Small intestine (tissue), 7 donors: ENCODE results near the gene E2F2. TPM values are rescaled to one million over a fixed set of nuclear protein-coding genes. Genes with fewer than 3 reads are reported as not detected.
"Not testable (repeated sequence)": the region's sequence is repeated elsewhere in the genome, so short reads cannot be mapped to it uniquely, and the experiment has no call there.

Experiments
- DNase-seq, 2 donors: peaks; one replicate each; pipeline versions ENCODE4 v3.0.0 to v3.0.0-alpha.2; 2013
- FAIRE-seq: peaks from 2 replicates; lab custom pipeline; 2012; peaks lifted over from hg19 to GRCh38; lab: Jason Lieb, UNC
- H3K27ac ChIP-seq, 3 donors: one replicate each; pipeline ENCODE4 v1.5.1; 2013; ENCODE audit warnings: low read length in 2 of 3, mild to moderate bottlenecking in 2 of 3, control low read depth in 1 of 3, inconsistent platforms in 1 of 3, low read depth in 1 of 3, moderate library complexity in 1 of 3
- H3K27me3 ChIP-seq, 3 donors: one replicate each; pipeline ENCODE4 v1.6.1; 2013; ENCODE audit warnings: low read length in 3 of 3, inconsistent platforms in 1 of 3; ENCODE audit not compliant: control insufficient read depth in 3 of 3, insufficient read depth in 3 of 3
- H3K36me3 ChIP-seq, 3 donors: one replicate each; pipeline ENCODE4 v1.6.1; 2013; ENCODE audit warnings: low read length in 3 of 3, inconsistent platforms in 1 of 3, low read depth in 1 of 3, mild to moderate bottlenecking in 1 of 3, moderate library complexity in 1 of 3; ENCODE audit not compliant: control insufficient read depth in 3 of 3, insufficient read depth in 2 of 3
- H3K4me1 ChIP-seq, 3 donors: one replicate each; pipeline ENCODE4 v1.6.1; 2013; ENCODE audit warnings: low read length in 2 of 3, inconsistent platforms in 1 of 3, low read depth in 1 of 3, mild to moderate bottlenecking in 1 of 3, moderate library complexity in 1 of 3; ENCODE audit not compliant: control insufficient read depth in 3 of 3, insufficient read depth in 2 of 3
- H3K4me3 ChIP-seq, 3 donors: one replicate each; pipeline ENCODE4 v1.5.1; 2013; ENCODE audit warnings: low read length in 3 of 3, control low read depth in 1 of 3, inconsistent platforms in 1 of 3, low read depth in 1 of 3, mild to moderate bottlenecking in 1 of 3, moderate library complexity in 1 of 3
- H3K9me3 ChIP-seq, 2 donors: one replicate each; pipeline ENCODE4 v1.6.1; 2013; ENCODE audit warnings: low read depth in 1 of 2, low read length in 1 of 2; ENCODE audit not compliant: control insufficient read depth in 2 of 2, insufficient read depth in 1 of 2
- WGBS, 3 donors: extraction: QIAGEN DNeasy Blood & Tissue Kit; methylation state at CpG; one replicate each; pipeline ENCODE4 v1.1.7; 2013; 5-methylcytosine and 5-hydroxymethylcytosine counted together
- polyA plus RNA-seq, 4 donors: library from polyadenylated mRNA; stranded (reverse) in 3 of 4; unstranded in 1 of 4; fragments of 200-250 nt in 3 of 4; fragments of 120-200 nt in 1 of 4; gene quantifications; one replicate each; pipeline versions ENCODE4 v1.2.1 to v1.2.3, GENCODE V29; 2013
- donor health status: healthy with polysubstance abuse.
- donor health status: control.
- donor health status: control.
- donor health status: Bipolar disorder and iron deficiency.
- donor health status: healthy.

E2F2 gene
- polyA plus RNA-seq, 4 donors: 1.9 to 4.0 (median 2.5) TPM

- not testable (repeated sequence) for H3K27ac ChIP-seq, FAIRE-seq, DNase-seq, H3K9me3 ChIP-seq, H3K27me3 ChIP-seq, H3K4me3 ChIP-seq, H3K36me3 ChIP-seq, H3K4me1 ChIP-seq
- 72 to 83% (median 80%) methylated on average over 5 to 6 of the region's 6 CpGs for WGBS, 3 donors
Measured at GRCh38 chr1:23494836-23495235, 36.2 kb downstream of the E2F2 start.

- H3K27ac ChIP-seq, H3K9me3 ChIP-seq, H3K27me3 ChIP-seq, FAIRE-seq, H3K4me3 ChIP-seq, H3K36me3 ChIP-seq, DNase-seq, H3K4me1 ChIP-seq: not testable (repeated sequence)
- WGBS, 3 donors: 87 to 90% (median 88%) methylated on average over 6 of the region's 6 CpGs
Measured at GRCh38 chr1:23492776-23493175, 38.3 kb downstream of the E2F2 start.

- Histone ChIP-seq H3K27ac (no peak overlapping the region), H3K4me1 (no peaks in the 10 kb centered on the region), H3K9me3 (no peaks in the 10 kb centered on the region), H3K27me3 (peaks cover 0 to 3% (median 0%) of the 10 kb centered on the region in 3 donors), H3K36me3 (no peaks in the 10 kb centered on the region), H3K4me3 (no peak overlapping the region)
- no peak for DNase-seq
- WGBS, 3 donors: 90 to 94% (median 91%) methylated on average over 3 of the region's 3 CpGs
- no peak for FAIRE-seq
Measured at GRCh38 chr1:23492132-23492720, 38.8 kb downstream of the E2F2 start.

- FAIRE-seq: no peak
- WGBS, 3 donors: 31 to 45% (median 42%) methylated on average over 5 of the region's 5 CpGs
- H3K4me1 ChIP-seq: peaks cover 0 to 2% (median 0%) of the 10 kb centered on the region in 3 donors
Measured at GRCh38 chr1:23489842-23490241, 41.2 kb downstream of the E2F2 start.

GRCh38 chr1:23485002-23485332 is 46.1 kb downstream of the E2F2 start:
- peaks cover 0 to 7% (median 1%) of the 10 kb centered on the region in 3 donors for H3K4me1 ChIP-seq
- DNase-seq (no peak), FAIRE-seq (no peak)
- no peak overlapping the region for H3K27ac ChIP-seq
- H3K4me3 ChIP-seq: peak overlapping the region in 1 of 3 donors; percentile 56
- H3K9me3 ChIP-seq: no peaks in the 10 kb centered on the region
- H3K27me3 ChIP-seq: peaks cover 0 to 26% (median 0%) of the 10 kb centered on the region in 3 donors
- 44 to 49% (median 45%) methylated on average over 7 of the region's 7 CpGs for WGBS, 3 donors
- H3K36me3 ChIP-seq: no peaks in the 10 kb centered on the region

More at GRCh38 chr1:23489842-23490241, 41.2 kb downstream of the E2F2 start:
- Histone ChIP-seq H3K4me3 (no peak overlapping the region), H3K27ac (no peak overlapping the region), H3K27me3 (peaks cover 0 to 12% (median 0%) of the 10 kb centered on the region in 3 donors), H3K36me3 (no peaks in the 10 kb centered on the region), H3K9me3 (no peaks in the 10 kb centered on the region)
- no peak for DNase-seq

GRCh38 chr1:23484253-23485001 is 46.6 kb downstream of the E2F2 start:
- Histone ChIP-seq H3K36me3 (no peaks in the 10 kb centered on the region), H3K27ac (peak overlapping the region in 2 of 3 donors; percentile 69 to 85), H3K27me3 (peaks cover 0 to 23% (median 0%) of the 10 kb centered on the region in 3 donors), H3K9me3 (no peaks in the 10 kb centered on the region), H3K4me1 (peaks cover 0 to 7% (median 1%) of the 10 kb centered on the region in 3 donors), H3K4me3 (peak overlapping the region; percentile 56 to 65 (median 61))
- DNase-seq (peak; percentile 87 to 92), FAIRE-seq (no peak)
- WGBS, 3 donors: 4 to 7% (median 6%) methylated on average over 29 to 54 of the region's 54 CpGs

- WGBS, 3 donors: 0 to 2% (median 1%) methylated on average over 42 to 84 of the region's 84 CpGs
- no peaks in the 10 kb centered on the region for H3K9me3 ChIP-seq
- peak within 1 kb of the TSS; percentile 61 to 72 (median 65) for H3K4me3 ChIP-seq
- peaks cover 0 to 7% (median 1%) of the 10 kb centered on the region in 3 donors for H3K4me1 ChIP-seq
- DNase-seq (peak; percentile 27 to 54), FAIRE-seq (no peak)
- H3K27me3 ChIP-seq: peaks cover 0 to 23% (median 0%) of the 10 kb centered on the region in 3 donors
- H3K36me3 ChIP-seq: no peaks in the 10 kb centered on the region
- peak within 1 kb of the TSS in 2 of 3 donors; percentile 69 to 85 for H3K27ac ChIP-seq
Measured at GRCh38 chr1:23483321-23484252, 47.4 kb downstream of the E2F2 start, which contains the start of gene ASAP3. Gene ASAP3 (minus strand): TSS chr1:23484179. CDS start chr1:23484133, 46 bp downstream.

GRCh38 chr1:23481904-23482303 is 49.1 kb downstream of the E2F2 start:
- H3K27me3 ChIP-seq: peaks cover 0 to 23% (median 0%) of the 10 kb centered on the region in 3 donors
- no peak overlapping the region for H3K27ac ChIP-seq
- H3K4me1 ChIP-seq: peaks cover 0 to 7% (median 1%) of the 10 kb centered on the region in 3 donors
- H3K9me3 ChIP-seq: no peaks in the 10 kb centered on the region
- no peaks in the 10 kb centered on the region for H3K36me3 ChIP-seq
- FAIRE-seq (no peak), DNase-seq (no peak)
- 91 to 93% (median 92%) methylated on average over 6 of the region's 6 CpGs for WGBS, 3 donors
- no peak overlapping the region for H3K4me3 ChIP-seq
